SU-DHL-6 (cell line): ENCODE results near the gene THY1.

ENCODE experiments used
- CTCF ChIP-seq: fragments of 200-600 bp; sonication (generic); IDR thresholded peaks from one replicate; pipeline ENCODE4 v1.5.1; 2017; ENCODE audit warnings: antibody characterized with exemption, mild to moderate bottlenecking, low read length, moderate library complexity; ENCODE audit not compliant: insufficient read depth, poor library complexity, severe bottlenecking
- EZH2phosphoT487 ChIP-seq: fragments of 200-600 bp; sonication (generic), shearing (Covaris generic); conservative IDR thresholded peaks from 2 replicates; pipeline ENCODE4 v1.6.1; 2018; ENCODE audit warnings: mild to moderate bottlenecking, antibody characterized with exemption, low read length, moderate library complexity, mixed read lengths

GRCh38 chr11:119460582-119460981 lies 37.6 kb upstream of the THY1 start:
- TF ChIP-seq CTCF (no peak), EZH2phosphoT487 (no peak)
